CD14-positive monocyte (primary cell): Measurements from ENCODE around the gene LRRC4B. TPM values are rescaled to one million over a fixed set of nuclear protein-coding genes. Genes with fewer than 3 reads are reported as not detected.

Experiments used
- DNase-seq, 3 donors: peaks; one replicate each; pipeline ENCODE4 v3.0.0-alpha.2; 2011 to 2022
- H2AFZ ChIP-seq: 2 replicates; pipeline ENCODE4 v1.6.0; 2012; ENCODE audit warnings: mild to moderate bottlenecking, low read depth, low read length, inconsistent platforms; ENCODE audit not compliant: insufficient read depth, poor library complexity, severe bottlenecking
- H3K27ac ChIP-seq, 2 donors: 1 replicate in 1 of 2; 2 replicates in 1 of 2; pipeline ENCODE4 v1.5.1; 2012 to 2013; ENCODE audit warnings: low read length in 2 of 2, control low read depth in 1 of 2, inconsistent platforms in 1 of 2, low read depth in 1 of 2, mild to moderate bottlenecking in 1 of 2
- H3K27me3 ChIP-seq, 2 donors: one replicate each; pipeline versions ENCODE4 v1.6.0 to v1.6.1; 2011 to 2013; ENCODE audit warnings: low read length in 2 of 2; ENCODE audit not compliant: control insufficient read depth in 2 of 2, insufficient read depth in 2 of 2
- H3K36me3 ChIP-seq, 2 donors: replicated peaks in 1 of 2; 1 replicate in 1 of 2; 2 replicates in 1 of 2; pipeline versions ENCODE4 v1.5.1 to v1.6.1; 2012 to 2013; ENCODE audit warnings: low read length in 2 of 2, control low read depth in 1 of 2, inconsistent platforms in 1 of 2, mild to moderate bottlenecking in 1 of 2; ENCODE audit not compliant: insufficient read depth in 2 of 2, control insufficient read depth in 1 of 2
- H3K4me1 ChIP-seq, 2 donors: 1 replicate in 1 of 2; 2 replicates in 1 of 2; pipeline versions ENCODE4 v1.5.1 to v1.6.1; 2012 to 2013; ENCODE audit warnings: low read length in 2 of 2, control low read depth in 1 of 2, inconsistent platforms in 1 of 2, mild to moderate bottlenecking in 1 of 2, moderate library complexity in 1 of 2; ENCODE audit not compliant: insufficient read depth in 2 of 2, control insufficient read depth in 1 of 2
- H3K4me2 ChIP-seq: replicated peaks from 2 replicates; pipeline ENCODE3; 2012; ENCODE audit warnings: low read length, moderate library complexity, mild to moderate bottlenecking; ENCODE audit not compliant: poor library complexity, severe bottlenecking; ENCODE audit errors: extremely low read depth
- H3K4me3 ChIP-seq, 3 experiments: fragments of 200-600 bp in 1 of 3; sonication (generic) in 1 of 3; replicated peaks in 1 of 3; 1 replicate in 2 of 3; 2 replicates in 1 of 3; pipeline ENCODE4 v1.5.1; 2011 to 2013; ENCODE audit warnings: low read length in 3 of 3, mild to moderate bottlenecking in 3 of 3, control low read depth in 2 of 3, low read depth in 2 of 3, inconsistent platforms in 1 of 3, moderate library complexity in 1 of 3
- H3K79me2 ChIP-seq: 2 replicates; pipeline ENCODE4 v1.6.0; 2012; ENCODE audit warnings: mild to moderate bottlenecking, control low read depth, inconsistent platforms, low read length, moderate library complexity; ENCODE audit not compliant: insufficient read depth
- H3K9ac ChIP-seq: 2 replicates; pipeline ENCODE4 v1.6.0; 2017; ENCODE audit warnings: low read length, mild to moderate bottlenecking; ENCODE audit not compliant: insufficient read depth, poor library complexity, severe bottlenecking
- H3K9me3 ChIP-seq, 2 donors: replicated peaks in 1 of 2; 1 replicate in 1 of 2; 2 replicates in 1 of 2; pipeline versions ENCODE4 v1.5.1 to v1.6.1; 2012 to 2013; ENCODE audit warnings: low read length in 2 of 2, control low read depth in 1 of 2; ENCODE audit not compliant: control insufficient read depth in 1 of 2, insufficient read depth in 1 of 2
- H4K20me1 ChIP-seq: 2 replicates; pipeline ENCODE4 v1.6.0; 2012; ENCODE audit warnings: mild to moderate bottlenecking, low read length, control low read depth, moderate library complexity; ENCODE audit not compliant: insufficient read depth
- H3K27ac Mint-ChIP-seq, 7 donors: one replicate each; pipeline ENCODE4 v1.8.0; 2020; ENCODE audit warnings: mild to moderate bottlenecking in 7 of 7, mixed read lengths in 7 of 7, moderate library complexity in 6 of 7, inconsistent platforms in 2 of 7
- H3K27me3 Mint-ChIP-seq, 3 donors: one replicate each; pipeline ENCODE4 v1.8.0; 2021 to 2022; ENCODE audit warnings: low read depth in 3 of 3, mild to moderate bottlenecking in 3 of 3, mixed read lengths in 3 of 3, moderate library complexity in 3 of 3, inconsistent platforms in 1 of 3
- H3K36me3 Mint-ChIP-seq, 2 donors: one replicate each; pipeline ENCODE4 v1.8.0; 2020; ENCODE audit warnings: mixed read lengths in 2 of 2, inconsistent platforms in 1 of 2, mild to moderate bottlenecking in 1 of 2
- H3K4me1 Mint-ChIP-seq: one replicate; pipeline ENCODE4 v1.8.0; 2020; ENCODE audit warnings: mild to moderate bottlenecking, mixed read lengths
- H3K4me3 Mint-ChIP-seq, 2 donors: one replicate each; pipeline ENCODE4 v1.8.0; 2020; ENCODE audit warnings: mild to moderate bottlenecking in 2 of 2, mixed read lengths in 2 of 2, moderate library complexity in 1 of 2
- H3K9me3 Mint-ChIP-seq, 7 donors: one replicate each; pipeline ENCODE4 v1.8.0; 2020 to 2022; ENCODE audit warnings: mixed read lengths in 7 of 7, mild to moderate bottlenecking in 6 of 7, moderate library complexity in 6 of 7, inconsistent platforms in 2 of 7
- WGBS: methylation state at CpG from one replicate; pipeline ENCODE4 v1.1.5; 2013; ENCODE audit warnings: missing lambda C conversion rate; ENCODE audit not compliant: insufficient coverage; 5-methylcytosine and 5-hydroxymethylcytosine counted together
- intact Hi-C, 2 donors: fragments of 100-400 bp; cut with micrococcal nuclease; formaldehyde crosslinking; loops; one replicate each; pipeline versions ENCODE4 v1.15.0 to v1.15.1; 2023
- polyA plus RNA-seq, 3 donors: library from polyadenylated mRNA; depleted of rRNA in 1 of 3; unstranded in 2 of 3; stranded (reverse) in 1 of 3; fragments of 300-500 nt in 2 of 3; fragments of >200 nt in 1 of 3; fragmentation: Illumina TruSeq in 2 of 3; gene quantifications; 1 replicate in 2 of 3; 2 replicates in 1 of 3; pipeline ENCODE4 v1.2.3, GENCODE V29; 2012 to 2021
- TF ChIP-seq, protein P1 (sequence below): fragments of 200-600 bp; IDR thresholded peaks from one replicate; pipeline ENCODE4 v1.8.0; 2022; ENCODE audit warnings: antibody characterized with exemption, mild to moderate bottlenecking

The LRRC4B gene
- polyA plus RNA-seq, 3 donors, result not detected

DNA sequence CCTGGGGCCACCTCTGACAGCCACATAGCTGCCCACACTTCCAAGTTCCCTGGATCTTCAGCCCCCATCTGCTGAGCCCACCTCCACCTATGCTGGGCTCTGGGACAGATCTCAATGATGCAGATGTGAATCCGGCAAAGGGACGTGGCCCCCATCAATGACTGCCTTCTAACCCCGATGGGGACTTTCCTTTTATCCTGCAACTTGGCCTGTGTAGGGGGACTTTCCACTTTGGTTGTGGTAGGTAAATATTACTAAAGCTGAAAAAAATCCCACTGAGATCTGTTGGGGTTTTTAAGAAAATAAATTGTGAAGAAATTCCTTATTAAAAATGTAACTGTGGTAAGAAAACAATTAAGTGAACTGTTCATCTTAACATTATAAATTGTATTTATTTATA lies 33.8 kb downstream of the LRRC4B start:
- Histone ChIP-seq H3K27ac (no peak overlapping the region), H3K79me2 (no peaks in the 10 kb centered on the region), H3K4me3 (no peak overlapping the region), H3K9ac (no peak overlapping the region), H3K36me3 (no peaks in the 10 kb centered on the region), H4K20me1 (no peaks in the 10 kb centered on the region), H2AFZ (no peak overlapping the region), H3K4me1 (no peaks in the 10 kb centered on the region), H3K9me3 (peaks cover 7 to 16% of the 10 kb centered on the region in 2 donors), H3K4me2 (no peak overlapping the region), H3K27me3 (no peaks in the 10 kb centered on the region)
- H3K4me1 Mint-ChIP-seq, result no peaks in the 10 kb centered on the region
- no peak overlapping the region for H3K4me3 Mint-ChIP-seq
- peaks cover 5 to 22% (median 13%) of the 10 kb centered on the region in 7 donors for H3K9me3 Mint-ChIP-seq
- H3K27me3 Mint-ChIP-seq, result peaks cover 4 to 14% (median 9%) of the 10 kb centered on the region in 3 donors
- no peaks in the 10 kb centered on the region for H3K36me3 Mint-ChIP-seq
- peak overlapping the region in 1 of 7 donors; percentile 11 for H3K27ac Mint-ChIP-seq
- TF ChIP-seq, protein P1, sequence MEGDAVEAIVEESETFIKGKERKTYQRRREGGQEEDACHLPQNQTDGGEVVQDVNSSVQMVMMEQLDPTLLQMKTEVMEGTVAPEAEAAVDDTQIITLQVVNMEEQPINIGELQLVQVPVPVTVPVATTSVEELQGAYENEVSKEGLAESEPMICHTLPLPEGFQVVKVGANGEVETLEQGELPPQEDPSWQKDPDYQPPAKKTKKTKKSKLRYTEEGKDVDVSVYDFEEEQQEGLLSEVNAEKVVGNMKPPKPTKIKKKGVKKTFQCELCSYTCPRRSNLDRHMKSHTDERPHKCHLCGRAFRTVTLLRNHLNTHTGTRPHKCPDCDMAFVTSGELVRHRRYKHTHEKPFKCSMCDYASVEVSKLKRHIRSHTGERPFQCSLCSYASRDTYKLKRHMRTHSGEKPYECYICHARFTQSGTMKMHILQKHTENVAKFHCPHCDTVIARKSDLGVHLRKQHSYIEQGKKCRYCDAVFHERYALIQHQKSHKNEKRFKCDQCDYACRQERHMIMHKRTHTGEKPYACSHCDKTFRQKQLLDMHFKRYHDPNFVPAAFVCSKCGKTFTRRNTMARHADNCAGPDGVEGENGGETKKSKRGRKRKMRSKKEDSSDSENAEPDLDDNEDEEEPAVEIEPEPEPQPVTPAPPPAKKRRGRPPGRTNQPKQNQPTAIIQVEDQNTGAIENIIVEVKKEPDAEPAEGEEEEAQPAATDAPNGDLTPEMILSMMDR, result no peak
- intact Hi-C loops, result loop anchor here in 1 of 2 donors (10.0 kb wide), 1 partner anchor 250 kb away; no protein-coding TSS in a partner anchor
- no peak for DNase-seq
- WGBS, result no CpG with 5 or more reads among the region's 3 CpGs

DNA sequence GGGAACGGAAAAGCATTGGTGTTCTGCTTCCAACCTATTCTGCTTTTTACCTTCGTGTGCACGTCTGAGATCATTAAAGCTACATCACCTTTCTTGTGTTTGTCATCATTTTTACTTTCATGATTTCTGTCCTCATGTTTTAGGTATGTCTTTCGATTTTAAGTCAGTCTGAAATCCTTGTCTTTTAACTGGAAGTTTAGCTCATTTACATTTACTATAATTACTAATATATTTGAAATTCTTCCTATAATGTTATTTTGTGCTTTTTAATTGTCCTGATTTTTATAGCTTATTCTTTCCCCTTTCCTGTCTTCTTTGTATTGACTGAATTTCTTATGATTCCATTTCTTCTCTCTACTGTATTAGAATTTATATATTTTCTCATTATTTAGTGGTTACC lies 35.3 kb downstream of the LRRC4B start:
- no peak overlapping the region for H3K4me3 ChIP-seq
- no peaks in the 10 kb centered on the region for H3K79me2 ChIP-seq
- WGBS, result 83% methylated on average over 1 of the region's 4 CpGs
- intact Hi-C loops, result loop anchor here in 1 of 2 donors (10.0 kb wide), 1 partner anchor 252 kb away; no protein-coding TSS in a partner anchor
- no peak overlapping the region for H3K27ac ChIP-seq
- no peak overlapping the region for H2AFZ ChIP-seq
- TF ChIP-seq, protein P1, result no peak
- Mint-ChIP-seq H3K9me3 (peaks cover 5 to 22% (median 13%) of the 10 kb centered on the region in 7 donors), H3K27ac (no peak overlapping the region), H3K36me3 (no peaks in the 10 kb centered on the region), H3K4me1 (no peaks in the 10 kb centered on the region), H3K27me3 (peaks cover 6 to 21% (median 8%) of the 10 kb centered on the region in 3 donors), H3K4me3 (no peak overlapping the region)
- H4K20me1 ChIP-seq, result no peaks in the 10 kb centered on the region
- no peaks in the 10 kb centered on the region for H3K36me3 ChIP-seq
- no peak overlapping the region for H3K9ac ChIP-seq
- H3K9me3 ChIP-seq, result peaks cover 7 to 16% of the 10 kb centered on the region in 2 donors
- no peaks in the 10 kb centered on the region for H3K4me1 ChIP-seq
- DNase-seq, result no peak
- H3K4me2 ChIP-seq, result no peak overlapping the region
- H3K27me3 ChIP-seq, result no peaks in the 10 kb centered on the region
